Lung (tissue), 12 donors: ENCODE results near the gene KLHL28. TPM values are rescaled to one million over a fixed set of nuclear protein-coding genes. Genes with fewer than 3 reads are reported as not detected.
A peak's percentile ranks its signal among the peaks of the same experiment; 100 is the strongest.

Source experiments
- ATAC-seq: fragments of 200-7000 bp; cut with Tn5 transposase; one replicate; pipeline ENCODE4 v1.9.1; 2020; ENCODE audit warnings: moderate number of reproducible peaks; ENCODE audit not compliant: insufficient read depth, low FRiP score
- DNase-seq, 3 donors: peaks; one replicate each; pipeline ENCODE4 v3.0.0-alpha.2; 2013 to 2017
- H3K27ac ChIP-seq, 2 donors: one replicate each; pipeline ENCODE4 v1.5.1; 2013; ENCODE audit warnings: mild to moderate bottlenecking in 2 of 2, moderate library complexity in 2 of 2, control low read depth in 1 of 2, inconsistent platforms in 1 of 2, low read depth in 1 of 2, low read length in 1 of 2
- H3K27me3 ChIP-seq, 3 donors: one replicate each; pipeline ENCODE4 v1.5.1; 2013; ENCODE audit warnings: low read length in 2 of 3; ENCODE audit not compliant: control insufficient read depth in 3 of 3, insufficient read depth in 3 of 3
- H3K36me3 ChIP-seq, 4 donors: one replicate each; pipeline ENCODE4 v1.5.1; 2013; ENCODE audit warnings: low read length in 4 of 4, mild to moderate bottlenecking in 1 of 4, moderate library complexity in 1 of 4; ENCODE audit not compliant: control insufficient read depth in 4 of 4, insufficient read depth in 4 of 4
- H3K4me1 ChIP-seq, 5 donors: one replicate each; pipeline ENCODE4 v1.5.1; 2013; ENCODE audit warnings: low read length in 5 of 5, mild to moderate bottlenecking in 2 of 5, moderate library complexity in 1 of 5; ENCODE audit not compliant: control insufficient read depth in 5 of 5, insufficient read depth in 5 of 5
- H3K4me3 ChIP-seq: one replicate; pipeline ENCODE4 v1.5.1; 2013; ENCODE audit warnings: mild to moderate bottlenecking, control low read depth, moderate library complexity
- H3K9ac ChIP-seq, 2 donors: one replicate each; pipeline ENCODE4 v1.5.1; 2013; ENCODE audit warnings: low read length in 2 of 2, control low read depth in 1 of 2; ENCODE audit not compliant: insufficient read depth in 1 of 2
- H3K9me3 ChIP-seq, 4 donors: one replicate each; pipeline ENCODE4 v1.5.1; 2013; ENCODE audit warnings: low read length in 3 of 4, mild to moderate bottlenecking in 1 of 4, moderate library complexity in 1 of 4; ENCODE audit not compliant: control insufficient read depth in 4 of 4, insufficient read depth in 3 of 4
- WGBS, 2 donors: extraction: QIAGEN DNeasy Blood & Tissue Kit; methylation state at CpG; one replicate each; pipeline ENCODE4 v1.1.7; 2013; 5-methylcytosine and 5-hydroxymethylcytosine counted together
- polyA plus RNA-seq, 2 donors: library from polyadenylated mRNA; stranded (reverse); fragments of 200-250 nt; gene quantifications; one replicate each; pipeline ENCODE4 v1.2.1, GENCODE V29; 2013
- total RNA-seq, 2 donors: library from RNA; depleted of rRNA in 1 of 2; stranded (reverse); fragments of >200 nt in 1 of 2; gene quantifications; one replicate each; pipeline ENCODE4 v1.2.1, GENCODE V29; 2014 to 2021
- TF ChIP-seq, protein P1 (sequence below): IDR thresholded peaks from 2 replicates; pipeline ENCODE4 v1.5.1; 2012; ENCODE audit warnings: mild to moderate bottlenecking; ENCODE audit errors: control extremely low read depth, extremely low read depth
- donor health status: control.
- donor health status: control.
- donor health status: Bipolar disorder and iron deficiency.
- donor health status: healthy.
- donor health status: DM: yes; HTN: yes; CAD: no.

The KLHL28 gene
- total and polyA plus RNA-seq, 4 donors: 2.6 to 29.0 (median 9.5) TPM

DNA sequence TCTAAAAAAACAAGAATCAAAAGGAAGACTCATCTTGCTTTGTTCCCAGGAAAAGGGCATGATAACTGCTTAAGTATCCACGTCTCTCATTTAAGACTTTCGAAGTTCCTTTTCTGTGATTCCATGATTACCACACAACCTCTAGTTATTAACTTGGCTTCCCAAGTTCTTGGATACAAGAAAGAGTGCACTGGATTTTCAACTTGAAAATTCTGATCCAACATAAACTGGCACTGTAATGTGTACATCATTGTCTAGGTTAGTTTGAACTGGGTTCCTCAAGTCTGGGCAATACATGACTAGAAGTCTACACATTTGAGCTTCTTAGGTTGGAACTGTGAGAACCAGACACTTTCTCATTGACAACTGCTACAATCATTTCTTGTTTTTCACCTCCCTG lies 1.6 kb downstream of the KLHL28 start:
- 33 to 36% methylated on average over 2 of the region's 2 CpGs for WGBS, 2 donors
- peak overlapping the region in 1 of 2 donors; percentile 87 for H3K9ac ChIP-seq
- H3K9me3 ChIP-seq: no peaks in the 10 kb centered on the region
- H3K4me1 ChIP-seq: peaks cover 4 to 30% (median 6%) of the 10 kb centered on the region in 5 donors
- no peak overlapping the region for H3K4me3 ChIP-seq
- H3K27me3 ChIP-seq: no peaks in the 10 kb centered on the region
- peak in 1 of 3 donors; percentile 40 for DNase-seq
- ATAC-seq: no peak
- TF ChIP-seq, protein P1, sequence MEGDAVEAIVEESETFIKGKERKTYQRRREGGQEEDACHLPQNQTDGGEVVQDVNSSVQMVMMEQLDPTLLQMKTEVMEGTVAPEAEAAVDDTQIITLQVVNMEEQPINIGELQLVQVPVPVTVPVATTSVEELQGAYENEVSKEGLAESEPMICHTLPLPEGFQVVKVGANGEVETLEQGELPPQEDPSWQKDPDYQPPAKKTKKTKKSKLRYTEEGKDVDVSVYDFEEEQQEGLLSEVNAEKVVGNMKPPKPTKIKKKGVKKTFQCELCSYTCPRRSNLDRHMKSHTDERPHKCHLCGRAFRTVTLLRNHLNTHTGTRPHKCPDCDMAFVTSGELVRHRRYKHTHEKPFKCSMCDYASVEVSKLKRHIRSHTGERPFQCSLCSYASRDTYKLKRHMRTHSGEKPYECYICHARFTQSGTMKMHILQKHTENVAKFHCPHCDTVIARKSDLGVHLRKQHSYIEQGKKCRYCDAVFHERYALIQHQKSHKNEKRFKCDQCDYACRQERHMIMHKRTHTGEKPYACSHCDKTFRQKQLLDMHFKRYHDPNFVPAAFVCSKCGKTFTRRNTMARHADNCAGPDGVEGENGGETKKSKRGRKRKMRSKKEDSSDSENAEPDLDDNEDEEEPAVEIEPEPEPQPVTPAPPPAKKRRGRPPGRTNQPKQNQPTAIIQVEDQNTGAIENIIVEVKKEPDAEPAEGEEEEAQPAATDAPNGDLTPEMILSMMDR: no peak
- peak overlapping the region in 1 of 2 donors; percentile 17 for H3K27ac ChIP-seq
- peaks cover 0 to 9% (median 0%) of the 10 kb centered on the region in 4 donors for H3K36me3 ChIP-seq

DNA sequence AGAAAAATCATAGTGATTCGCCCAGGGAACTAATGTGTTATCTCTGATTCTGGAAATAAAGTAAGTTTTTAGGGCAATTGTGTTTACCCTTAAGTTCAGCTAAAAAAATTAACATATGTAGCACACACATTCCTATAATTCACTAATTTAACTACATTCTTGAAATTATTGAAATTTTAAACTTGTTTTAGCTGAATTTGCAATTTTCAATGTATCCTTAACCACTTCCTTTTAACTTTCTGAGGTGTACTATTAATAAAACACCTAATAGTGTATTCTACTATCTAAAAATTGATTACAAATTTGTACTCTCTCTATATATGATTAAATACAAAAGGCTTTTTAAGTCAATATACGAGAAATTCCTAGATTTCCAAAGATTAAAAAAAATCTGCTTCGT lies 2.2 kb downstream of the KLHL28 start:
- DNase-seq: no peak
- no peak for ATAC-seq
- Histone ChIP-seq H3K36me3 (peaks cover 0 to 9% (median 0%) of the 10 kb centered on the region in 4 donors), H3K4me3 (no peak overlapping the region), H3K4me1 (peaks cover 4 to 28% (median 6%) of the 10 kb centered on the region in 5 donors), H3K9me3 (no peaks in the 10 kb centered on the region), H3K27ac (no peak overlapping the region), H3K27me3 (no peaks in the 10 kb centered on the region), H3K9ac (peak overlapping the region in 1 of 2 donors; percentile 87)
- 85 to 90% methylated on average over 3 of the region's 3 CpGs for WGBS, 2 donors
- TF ChIP-seq, protein P1: no peak

DNA sequence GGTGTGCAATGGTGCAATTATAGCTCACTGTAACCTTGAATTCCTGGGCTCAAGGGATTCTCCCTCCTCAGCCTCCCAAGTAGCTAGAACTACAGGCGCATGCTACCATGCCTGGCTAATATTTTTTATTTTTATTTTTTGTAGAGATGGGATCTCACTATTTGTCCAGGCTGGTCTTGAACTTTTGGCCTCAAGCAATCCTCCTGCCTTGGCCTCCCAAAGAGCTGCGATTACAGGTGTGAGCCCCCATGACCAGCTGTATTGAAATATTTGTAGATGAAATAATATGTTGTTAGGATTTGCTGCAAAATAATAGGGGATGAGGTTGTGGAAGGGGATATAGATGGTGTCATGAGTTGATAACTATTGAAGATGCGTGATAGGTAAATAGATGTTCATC lies 4.9 kb downstream of the KLHL28 start:
- no peak for ATAC-seq
- no peaks in the 10 kb centered on the region for H3K9me3 ChIP-seq
- DNase-seq: no peak
- 98% methylated on average over 3 of the region's 3 CpGs for WGBS, 2 donors
- TF ChIP-seq, protein P1: no peak
- H3K27ac ChIP-seq: no peak overlapping the region
- H3K36me3 ChIP-seq: peaks cover 0 to 4% (median 0%) of the 10 kb centered on the region in 4 donors
- no peaks in the 10 kb centered on the region for H3K27me3 ChIP-seq
- H3K9ac ChIP-seq: no peak overlapping the region
- H3K4me3 ChIP-seq: no peak overlapping the region
- peaks cover 0 to 14% (median 6%) of the 10 kb centered on the region in 5 donors for H3K4me1 ChIP-seq

DNA sequence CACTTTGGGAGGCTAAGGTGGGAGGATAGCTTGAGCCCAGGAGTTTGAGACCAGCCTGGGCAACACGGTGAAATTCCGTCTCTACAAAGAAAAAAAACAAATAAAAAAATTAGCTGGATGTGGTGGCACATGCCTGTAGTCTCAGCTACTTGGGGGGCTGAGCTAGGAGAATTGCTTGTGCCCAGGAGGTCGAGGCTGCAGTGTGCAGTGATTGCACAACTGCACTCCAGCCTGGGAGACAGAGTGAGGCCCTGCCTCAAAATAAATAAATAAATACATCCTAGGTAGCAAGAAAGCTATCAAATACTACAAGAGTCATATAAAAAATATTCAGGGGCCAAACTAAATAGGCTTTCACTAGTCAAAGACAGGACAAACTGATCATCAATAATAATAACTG lies 6.2 kb downstream of the KLHL28 start:
- Histone ChIP-seq H3K9me3 (no peaks in the 10 kb centered on the region), H3K27me3 (no peaks in the 10 kb centered on the region), H3K27ac (no peak overlapping the region), H3K4me1 (peaks cover 0 to 13% (median 6%) of the 10 kb centered on the region in 5 donors), H3K9ac (no peak overlapping the region), H3K36me3 (peaks cover 0 to 4% (median 0%) of the 10 kb centered on the region in 4 donors), H3K4me3 (no peak overlapping the region)
- TF ChIP-seq, protein P1: no peak
- WGBS, 2 donors: 66 to 69% methylated on average over 3 of the region's 3 CpGs
- DNase-seq (no peak), ATAC-seq (no peak)
